ENCODE data around the gene NPM1.
"Not testable (repeated sequence)": the region's sequence is repeated elsewhere in the genome, so short reads cannot be mapped to it uniquely, and the experiment has no call there.

The NPM1 gene

DNA sequence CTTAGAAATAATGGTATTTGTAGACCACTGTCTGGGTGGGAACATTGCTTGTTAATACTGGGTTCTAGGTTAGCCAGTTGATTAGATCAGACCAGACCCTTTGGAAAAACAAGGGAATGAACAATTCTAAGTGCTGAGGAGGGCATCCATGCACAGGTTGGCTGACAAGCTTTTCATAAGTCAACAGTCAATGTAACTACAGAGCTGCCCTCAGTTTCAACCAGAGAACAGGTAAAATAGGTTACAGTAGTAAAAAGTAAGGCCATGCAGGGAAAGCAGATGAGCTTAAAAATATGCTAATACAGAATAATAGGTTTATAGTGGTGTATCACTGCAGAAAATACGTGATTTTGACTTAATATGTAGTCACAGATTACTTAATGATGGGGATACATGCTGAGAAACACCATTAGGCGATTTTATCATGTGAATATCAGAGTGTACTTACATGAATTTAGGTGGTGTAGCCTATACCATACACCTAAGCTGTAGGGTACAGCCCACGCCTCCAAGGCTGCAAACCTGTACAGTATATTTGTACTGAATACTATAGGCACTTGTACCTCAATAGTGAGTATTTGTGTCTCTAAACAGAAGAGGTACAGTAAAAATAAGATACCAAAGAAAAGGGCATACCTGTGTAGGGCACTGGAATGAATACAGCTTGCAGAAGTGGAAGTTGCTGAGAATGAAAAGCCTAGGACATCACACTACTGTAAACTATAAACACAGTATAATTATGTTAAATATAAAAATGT, 25.7 kb downstream of the NPM1 start:
- DNase-seq (ENCODE audit: low spot score), result no peak

DNA sequence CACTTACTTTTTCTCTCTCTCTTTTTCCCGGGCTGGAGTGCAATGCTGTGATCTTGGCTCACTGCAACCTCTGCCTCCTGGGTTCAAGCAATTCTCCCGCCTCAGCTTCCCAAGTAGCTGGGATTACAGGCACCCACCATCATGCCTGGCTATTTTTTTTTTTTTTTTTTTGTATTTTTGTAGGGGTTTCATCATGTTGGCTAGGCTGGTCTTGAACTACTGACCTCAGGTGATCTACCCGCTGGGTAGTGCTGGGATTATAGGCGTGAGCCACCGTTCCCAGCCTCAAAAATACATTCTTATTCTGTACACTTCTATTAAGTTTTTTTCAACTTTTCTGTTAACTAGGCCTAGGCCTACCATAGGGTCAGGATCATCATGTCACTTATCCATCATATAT, 26.3 kb downstream of the NPM1 start:
- DNase-seq (ENCODE audit: low spot score), result not testable (repeated sequence)

DNA sequence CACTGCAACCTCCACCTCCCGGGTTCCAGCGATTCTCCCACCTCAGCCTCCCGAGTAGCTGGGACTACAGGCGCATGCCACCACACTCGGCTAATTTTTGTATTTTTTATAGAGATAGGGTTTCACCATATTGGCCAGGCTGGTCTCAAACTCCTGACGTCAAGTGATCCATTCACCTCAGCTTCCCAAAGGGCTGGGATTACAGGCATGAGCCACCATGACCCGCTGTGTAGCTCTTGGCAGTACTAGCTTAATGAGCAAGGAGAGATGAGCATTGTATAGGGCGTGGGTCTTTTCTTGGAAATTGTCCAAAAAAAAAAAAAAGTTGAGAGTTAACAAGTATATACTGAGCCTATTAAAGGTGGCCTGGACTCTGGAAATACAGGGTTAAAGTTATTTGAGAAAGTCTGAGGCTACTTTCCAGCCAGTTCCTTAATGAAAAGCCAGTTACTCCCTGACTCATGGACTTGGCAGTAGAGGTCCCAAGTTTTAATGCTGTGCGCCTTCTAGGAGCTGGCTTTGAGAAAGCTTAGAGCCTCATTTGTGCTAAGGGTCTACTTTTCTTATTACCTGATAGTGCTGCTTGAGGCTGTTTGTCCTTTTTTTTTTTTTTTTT, 27.6 kb downstream of the NPM1 start:
- DNase-seq (ENCODE audit: low spot score), result no peak

DNA sequence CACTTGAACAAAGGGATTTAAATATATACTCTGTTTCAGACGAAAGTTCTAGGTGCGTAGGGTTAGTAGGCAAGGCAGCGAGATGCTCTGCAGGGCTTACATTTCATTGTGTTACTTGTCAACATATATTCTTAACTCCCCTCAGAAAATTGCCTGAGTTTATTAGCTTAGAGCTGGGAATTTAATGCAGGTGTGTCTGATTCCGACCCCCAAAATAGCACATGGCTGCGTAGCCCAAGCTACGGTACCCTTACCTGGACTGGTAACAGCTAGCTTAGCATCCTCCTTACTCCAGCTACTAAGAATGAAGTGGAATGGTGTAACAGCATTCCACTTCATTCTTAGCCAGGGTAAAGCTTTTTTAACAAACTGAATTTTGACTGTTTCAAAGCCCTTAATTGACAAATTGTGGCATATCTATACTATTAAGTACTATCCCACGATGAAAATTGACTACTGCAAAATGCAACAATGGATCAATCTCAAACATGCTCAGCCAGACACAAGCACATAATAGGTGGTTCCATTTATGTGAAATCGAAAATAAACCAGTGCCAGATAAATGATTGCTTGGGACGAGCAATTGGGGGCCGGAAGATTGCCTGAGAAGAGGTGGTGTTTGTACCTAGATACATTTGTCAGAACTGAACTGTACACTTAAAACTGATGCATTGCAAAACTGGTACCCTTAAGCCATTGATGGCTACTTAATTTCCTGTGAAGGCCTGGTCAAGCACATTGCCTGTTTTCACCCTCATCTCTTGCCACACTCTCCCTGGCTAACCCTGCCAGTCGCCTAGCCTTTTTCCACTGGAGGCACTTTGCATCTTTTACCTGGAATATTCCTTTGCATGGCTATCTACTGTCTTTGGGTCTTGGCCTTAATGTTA, 28.8 kb downstream of the NPM1 start:
- no peak for DNase-seq (ENCODE audit: low spot score)

DNA sequence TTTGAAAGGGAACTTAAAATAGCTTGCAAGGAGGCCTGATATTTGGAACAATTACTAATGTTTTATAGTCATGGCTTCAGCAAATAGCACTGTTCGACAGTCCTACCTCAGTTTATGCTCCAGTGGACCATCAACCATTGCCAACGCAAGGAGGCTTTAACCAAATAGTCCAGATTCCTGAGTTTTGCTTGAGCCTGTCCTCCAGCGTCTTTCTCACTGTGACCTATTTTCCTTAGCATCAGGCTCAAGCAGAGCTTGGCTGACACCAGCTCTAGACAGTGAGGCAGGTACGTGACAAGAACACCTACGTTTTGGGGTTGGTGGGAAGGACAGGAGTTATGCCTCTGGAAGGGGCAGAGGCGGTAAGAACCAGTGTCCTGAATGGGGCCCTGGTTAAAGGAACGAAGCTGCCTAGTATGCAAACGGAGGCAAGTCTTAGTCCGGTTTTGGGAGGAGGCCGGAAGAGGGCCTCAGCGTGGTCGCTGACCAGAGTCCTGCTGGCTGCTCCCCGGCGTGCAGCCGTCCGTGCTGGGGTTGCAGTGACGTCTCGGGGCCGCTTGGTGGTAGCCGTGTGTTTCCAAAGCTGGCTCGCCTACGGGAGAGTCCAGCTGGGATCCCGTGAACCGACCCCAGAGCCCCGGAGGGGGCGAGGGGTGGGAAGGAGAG, 30.8 kb downstream of the NPM1 start:
- peak; percentile 34 for DNase-seq (ENCODE audit: low spot score)

DNA sequence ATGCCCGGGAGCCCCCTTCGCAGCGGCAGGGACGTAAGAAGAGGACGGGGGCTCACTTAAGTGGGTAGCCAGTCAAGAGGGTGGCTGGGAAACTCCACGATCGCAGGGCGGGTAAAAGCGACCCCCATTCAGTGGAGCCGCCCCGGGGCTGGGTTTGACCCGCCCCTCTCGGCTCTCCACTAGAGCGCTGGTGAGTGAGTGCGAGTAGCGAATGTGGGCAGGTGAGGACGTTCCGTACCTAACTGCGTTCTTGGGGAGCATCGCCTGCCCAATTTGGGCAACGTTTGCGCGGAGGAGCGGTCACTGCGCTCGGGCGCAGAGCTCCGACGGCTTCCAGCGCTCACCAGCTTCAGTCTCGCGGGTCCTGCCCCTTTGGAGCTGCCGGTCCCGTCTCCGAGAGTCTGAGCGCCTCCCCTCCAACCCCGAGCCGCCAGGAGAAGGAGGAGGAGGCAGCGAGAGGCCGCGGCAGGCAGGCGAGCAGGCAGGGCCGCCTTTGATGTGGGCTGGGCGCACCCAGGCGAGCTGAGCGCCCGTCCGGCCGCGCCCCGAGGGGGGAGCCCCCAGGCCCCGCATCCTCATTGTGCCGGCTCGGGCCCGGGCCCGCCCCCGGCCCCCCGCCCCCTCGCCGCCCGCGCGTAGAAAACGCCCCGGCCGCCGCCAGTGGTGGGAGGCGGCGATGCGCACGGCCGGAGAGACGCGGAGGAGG, 31.5 kb downstream of the NPM1 start, which contains the start of gene FGF18:
Gene FGF18 (plus strand): TSS at position 666 of the 706 bp plus-strand sequence. CDS start 553 bp downstream, outside the sequence.
- DNase-seq (ENCODE audit: low spot score), result no peak

DNA sequence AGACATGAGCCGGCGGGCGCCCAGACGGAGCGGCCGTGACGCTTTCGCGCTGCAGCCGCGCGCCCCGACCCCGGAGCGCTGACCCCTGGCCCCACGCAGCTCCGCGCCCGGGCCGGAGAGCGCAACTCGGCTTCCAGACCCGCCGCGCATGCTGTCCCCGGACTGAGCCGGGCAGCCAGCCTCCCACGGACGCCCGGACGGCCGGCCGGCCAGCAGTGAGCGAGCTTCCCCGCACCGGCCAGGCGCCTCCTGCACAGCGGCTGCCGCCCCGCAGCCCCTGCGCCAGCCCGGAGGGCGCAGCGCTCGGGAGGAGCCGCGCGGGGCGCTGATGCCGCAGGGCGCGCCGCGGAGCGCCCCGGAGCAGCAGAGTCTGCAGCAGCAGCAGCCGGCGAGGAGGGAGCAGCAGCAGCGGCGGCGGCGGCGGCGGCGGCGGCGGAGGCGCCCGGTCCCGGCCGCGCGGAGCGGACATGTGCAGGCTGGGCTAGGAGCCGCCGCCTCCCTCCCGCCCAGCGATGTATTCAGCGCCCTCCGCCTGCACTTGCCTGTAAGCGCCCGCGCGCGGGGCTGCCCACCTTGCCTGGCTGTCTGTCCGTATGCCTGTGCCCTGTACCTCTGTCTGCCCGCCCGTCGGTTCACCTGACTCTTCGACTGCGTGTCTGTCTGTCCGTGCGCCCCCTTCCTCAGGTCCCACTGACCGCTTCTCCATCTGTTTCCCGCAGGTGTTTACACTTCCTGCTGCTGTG, 32.2 kb downstream of the NPM1 start:
- DNase-seq (ENCODE audit: low spot score), result no peak

DNA sequence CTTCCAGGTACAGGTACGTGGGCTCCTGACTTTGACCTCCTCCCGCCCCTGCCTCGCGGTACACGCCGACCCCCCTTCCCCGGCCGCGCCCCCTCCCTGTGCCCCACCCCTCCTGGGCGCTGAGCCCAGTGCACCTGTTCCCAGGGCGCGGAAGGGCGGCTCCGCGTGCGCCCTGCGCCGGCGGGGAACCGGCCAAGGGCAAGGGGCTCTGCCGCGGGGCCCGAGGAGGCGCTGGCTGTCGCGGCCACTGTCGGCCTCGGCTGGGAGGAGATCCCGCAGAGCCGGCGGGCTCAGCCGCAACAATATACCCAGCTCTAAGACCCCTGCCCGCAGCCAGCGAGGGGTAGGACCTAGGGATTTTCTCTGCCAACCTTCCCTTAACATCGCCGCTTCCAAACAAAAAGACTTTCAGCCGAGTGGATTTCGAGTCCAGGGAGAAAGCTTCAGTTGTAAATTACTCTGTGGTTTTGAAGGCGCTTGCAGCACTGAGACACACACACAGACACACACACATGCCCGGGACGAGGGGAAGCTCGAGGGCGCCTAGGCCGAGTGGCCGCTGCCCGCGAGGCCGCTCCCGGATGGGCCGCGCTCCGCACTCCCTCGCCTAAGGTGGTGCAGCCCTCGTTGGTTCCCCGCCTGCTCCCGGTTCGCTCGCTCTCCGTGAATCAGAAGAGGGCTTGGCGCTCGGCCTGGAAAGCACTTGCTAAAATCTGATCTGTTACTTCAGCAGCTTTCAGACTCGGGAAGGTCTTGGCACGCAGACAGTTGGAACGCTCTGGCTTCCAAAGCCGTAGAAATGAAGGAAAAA, 33.0 kb downstream of the NPM1 start:
- no peak for DNase-seq (ENCODE audit: low spot score)

DNA sequence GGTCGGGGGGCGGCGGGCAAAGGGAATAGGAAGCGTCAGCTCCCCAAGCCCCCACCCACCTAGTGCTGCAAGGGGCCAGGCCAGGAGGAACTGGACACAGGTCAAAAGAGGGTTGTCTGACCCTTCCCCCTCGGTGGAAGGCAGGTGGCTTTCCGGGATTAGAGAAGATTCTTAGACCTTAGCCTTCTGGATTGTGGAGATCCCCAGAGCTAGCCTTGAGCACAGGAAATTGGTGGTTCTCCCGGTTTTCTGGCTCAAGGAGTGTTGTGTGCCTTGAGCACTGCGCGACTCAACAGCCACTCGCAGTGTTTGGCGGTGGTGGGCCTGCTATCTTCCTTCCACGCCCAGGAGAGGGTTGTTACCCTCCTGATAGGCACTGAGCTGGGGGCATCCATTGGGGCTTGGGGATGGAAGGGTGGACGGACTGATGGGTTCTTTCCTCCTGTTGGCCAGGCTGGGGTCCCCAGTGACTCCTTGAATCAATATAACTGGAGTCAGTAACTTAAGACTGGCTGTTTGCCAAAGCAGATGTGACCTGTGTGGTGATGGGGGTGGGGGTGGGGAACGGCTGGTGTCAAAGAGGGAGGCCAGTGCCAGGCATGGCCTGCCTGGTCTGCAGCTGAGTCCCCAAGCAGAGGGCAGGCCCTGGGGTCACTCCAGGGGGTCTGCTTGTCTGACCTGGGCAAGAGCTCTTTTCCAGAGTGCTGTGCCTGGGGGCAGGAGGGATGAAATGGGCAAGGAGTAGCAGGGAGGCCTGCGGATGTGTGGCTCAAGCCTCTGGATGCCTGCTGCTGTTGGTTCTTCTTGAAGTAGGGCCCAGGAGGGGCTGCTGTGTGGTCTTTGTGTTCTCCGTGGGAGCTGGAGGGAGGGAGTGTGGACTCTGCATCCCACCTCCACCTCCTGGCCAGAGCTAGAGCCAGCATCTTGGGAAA, 33.9 kb downstream of the NPM1 start:
- DNase-seq (ENCODE audit: low spot score), result no peak

DNA sequence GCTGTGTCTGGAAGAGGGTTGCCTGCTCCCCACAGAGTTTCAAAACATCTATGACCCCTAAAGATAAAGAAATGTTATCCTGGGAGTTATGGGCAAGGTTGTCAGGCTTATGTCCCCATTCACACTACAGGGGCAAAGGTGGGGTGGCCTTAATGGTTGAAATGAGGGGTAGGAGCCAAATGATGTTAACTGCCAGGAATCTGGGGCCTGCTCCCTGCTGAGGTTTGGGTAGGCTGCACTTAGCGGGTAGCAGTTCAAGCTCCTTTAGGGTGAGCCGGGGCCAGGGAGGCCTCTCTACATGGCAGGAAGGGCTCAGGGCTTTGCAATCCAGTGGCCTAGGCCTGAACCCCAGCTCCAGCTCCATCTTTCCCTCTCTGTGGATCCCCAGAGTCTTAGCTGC, 34.8 kb downstream of the NPM1 start:
- no peak for DNase-seq (ENCODE audit: low spot score)

DNA sequence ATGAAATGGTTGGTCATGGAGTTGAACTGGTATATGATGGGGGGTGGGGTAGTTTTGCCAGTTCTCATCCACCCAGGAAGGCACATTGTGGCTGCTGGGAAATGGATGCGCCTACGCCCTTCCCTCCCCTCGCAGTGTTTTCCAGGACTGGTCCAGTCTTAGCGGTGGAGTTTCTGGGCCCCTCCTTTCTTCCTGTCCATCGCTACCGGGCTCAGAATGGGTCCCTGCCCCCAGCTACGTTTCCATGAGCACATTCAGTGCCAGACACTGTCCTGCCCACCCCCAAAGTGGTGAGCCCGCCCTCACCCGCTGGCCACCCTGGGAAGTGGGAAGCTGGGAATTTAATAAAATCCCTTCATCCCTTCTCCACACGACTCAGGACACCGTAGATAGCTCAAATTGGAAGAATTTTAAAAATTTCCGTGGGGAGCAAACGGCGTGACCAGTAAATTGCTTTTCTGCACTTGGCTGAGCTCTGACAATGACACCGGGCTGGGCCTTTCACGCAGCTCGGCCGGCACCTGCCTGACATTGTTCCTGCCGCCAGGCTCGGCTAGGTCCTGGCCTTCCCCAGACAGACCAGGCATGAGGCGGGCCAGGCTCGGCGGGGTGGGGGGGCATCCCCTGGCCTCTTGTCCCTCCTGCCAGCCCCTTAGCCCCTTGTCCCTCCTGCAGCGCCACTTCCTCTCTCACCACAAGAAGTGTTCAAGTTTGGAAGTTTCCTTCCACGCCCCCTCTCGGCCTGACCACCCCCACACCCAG, 35.4 kb downstream of the NPM1 start:
- DNase-seq (ENCODE audit: low spot score), result no peak

DNA sequence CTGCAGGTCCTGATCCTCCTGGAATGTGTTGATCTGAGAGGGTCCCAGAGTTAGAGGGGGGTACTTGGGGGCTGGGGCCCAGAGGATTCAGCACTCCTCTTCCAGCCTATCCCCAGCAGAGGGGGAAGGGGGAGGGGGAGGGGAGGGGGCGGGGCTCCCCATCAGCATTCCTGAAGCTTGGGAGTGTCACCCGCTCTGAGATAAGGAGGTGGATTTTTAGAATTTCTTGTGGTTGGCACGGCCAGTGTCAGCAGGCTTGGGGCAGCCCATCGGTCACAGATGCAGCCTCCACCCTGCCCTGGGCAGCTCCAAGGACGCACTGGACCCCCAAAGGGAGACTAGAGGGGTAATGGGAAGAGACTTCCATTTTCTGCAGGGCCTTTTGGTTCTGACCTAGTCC, 37.1 kb downstream of the NPM1 start:
- DNase-seq (ENCODE audit: low spot score), result no peak

DNA sequence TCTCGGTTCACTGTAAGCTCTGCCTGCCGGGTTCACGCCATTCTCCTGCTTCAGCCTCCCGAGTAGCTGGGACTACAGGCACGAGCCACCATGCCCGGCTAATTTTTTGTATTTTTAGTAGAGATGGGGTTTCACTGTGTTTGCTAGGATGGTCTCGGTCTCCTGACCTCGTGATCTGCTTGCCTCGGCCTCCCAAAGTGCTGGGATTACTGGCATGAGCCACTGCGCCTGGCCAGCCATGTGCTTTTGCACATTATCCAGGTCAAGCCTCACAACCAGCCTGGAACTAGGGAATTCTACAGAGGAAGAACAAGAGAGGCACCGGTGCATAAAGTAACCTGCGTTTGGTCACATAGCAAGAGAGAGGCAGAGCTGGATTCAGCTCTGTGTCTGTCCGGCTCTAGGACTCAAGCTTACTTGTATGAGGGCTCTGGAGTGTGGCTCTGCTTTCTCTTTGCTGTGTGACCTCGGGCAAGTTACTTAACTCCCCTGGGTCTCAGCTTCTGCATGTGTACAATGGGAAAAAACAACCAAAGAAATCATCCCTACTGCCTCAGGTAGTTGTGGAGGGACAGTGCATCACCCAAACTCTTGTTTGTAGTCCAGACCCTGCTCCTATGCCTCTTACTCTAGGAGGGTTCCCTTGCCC, 38.1 kb downstream of the NPM1 start:
- DNase-seq (ENCODE audit: low spot score), result no peak

DNA sequence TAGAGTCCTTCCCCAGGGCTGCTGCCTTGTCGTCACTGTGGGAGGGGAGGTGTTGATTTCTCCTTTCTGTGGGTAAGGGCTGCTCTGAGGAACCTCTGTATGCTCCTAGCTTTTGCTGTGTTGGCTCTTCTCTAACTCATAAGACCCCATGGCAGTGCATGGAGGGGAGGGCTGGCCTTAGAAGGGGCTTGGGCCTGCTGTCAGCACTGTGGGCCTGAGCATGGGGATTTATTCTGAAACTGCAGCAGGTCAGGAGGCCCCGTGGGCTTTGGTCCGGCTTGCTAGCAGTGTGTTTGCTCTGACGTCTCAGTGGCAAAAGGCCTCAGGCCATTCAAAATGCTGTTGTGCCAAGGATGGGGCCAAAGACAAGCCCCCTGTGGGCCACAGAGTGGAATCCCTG, 38.6 kb downstream of the NPM1 start:
- DNase-seq (ENCODE audit: low spot score), result no peak

DNA sequence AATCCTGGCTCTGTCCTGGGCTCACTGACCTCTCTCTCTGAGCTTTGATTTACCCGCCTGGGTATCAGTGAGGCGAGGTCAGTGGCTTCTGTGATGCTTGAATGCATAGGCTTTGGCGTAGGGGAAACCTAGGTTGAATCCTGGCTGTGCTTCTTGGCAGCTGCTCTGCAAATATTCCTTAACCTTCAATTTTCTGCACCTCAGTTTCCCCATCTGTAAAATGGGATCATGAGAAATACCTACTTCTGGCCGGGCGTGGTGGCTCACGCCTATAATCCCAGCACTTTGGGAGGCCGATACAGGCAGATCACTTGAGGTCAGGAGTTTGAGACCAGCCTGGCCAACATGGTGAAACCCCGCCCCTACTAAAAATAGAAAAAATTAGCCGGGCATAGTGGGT, 39.0 kb downstream of the NPM1 start:
- DNase-seq (ENCODE audit: low spot score), result no peak

DNA sequence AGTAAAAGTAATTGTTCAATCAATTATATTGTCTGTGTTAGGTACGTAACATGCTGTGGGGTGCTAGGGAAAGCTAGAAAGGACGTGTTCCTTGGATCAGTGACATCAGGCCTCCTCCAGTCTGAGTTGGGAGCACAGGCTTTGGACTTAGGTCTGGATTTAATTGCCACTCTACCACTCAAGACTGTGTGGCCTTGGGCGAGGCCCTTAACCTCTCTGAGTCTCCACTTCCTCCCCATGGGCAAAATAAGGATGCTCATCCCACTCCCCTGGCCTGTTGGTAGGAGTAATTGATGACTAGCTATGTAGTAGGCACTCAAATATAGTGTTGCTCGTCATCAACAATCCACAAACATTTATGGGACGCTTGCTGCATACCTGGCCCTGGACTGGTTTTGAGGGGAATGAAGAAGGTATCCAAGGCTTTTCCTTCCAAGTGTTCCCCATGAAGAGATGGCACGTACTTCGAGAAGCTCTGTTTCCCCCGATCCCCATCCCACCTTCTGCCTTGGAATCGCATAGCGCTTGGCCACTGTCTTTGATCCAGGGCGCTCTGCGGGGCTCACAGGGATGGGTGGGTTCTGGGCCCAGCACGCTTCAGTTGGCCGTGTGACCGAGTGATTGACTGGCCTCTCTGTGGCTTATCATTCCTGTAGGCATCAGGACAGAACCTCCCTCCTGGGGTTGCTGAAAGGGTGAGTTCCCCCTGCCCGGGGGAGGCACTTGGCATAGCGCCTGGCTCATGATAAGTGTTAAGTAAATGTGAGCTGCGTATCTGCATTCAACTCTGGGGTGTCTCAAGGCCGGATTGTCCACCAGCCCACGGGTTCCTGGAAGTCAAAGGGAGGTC, 39.9 kb downstream of the NPM1 start:
- DNase-seq (ENCODE audit: low spot score), result no peak

Data from pons (tissue), 1 donor.